Measurements from ENCODE around the gene GGA1. TPM values are rescaled to one million over a fixed set of nuclear protein-coding genes. Genes with fewer than 3 reads are reported as not detected.

The GGA1 gene
- total RNA-seq, 2 donors from 2014 or later, result 17.7 to 29.0 TPM

DNA sequence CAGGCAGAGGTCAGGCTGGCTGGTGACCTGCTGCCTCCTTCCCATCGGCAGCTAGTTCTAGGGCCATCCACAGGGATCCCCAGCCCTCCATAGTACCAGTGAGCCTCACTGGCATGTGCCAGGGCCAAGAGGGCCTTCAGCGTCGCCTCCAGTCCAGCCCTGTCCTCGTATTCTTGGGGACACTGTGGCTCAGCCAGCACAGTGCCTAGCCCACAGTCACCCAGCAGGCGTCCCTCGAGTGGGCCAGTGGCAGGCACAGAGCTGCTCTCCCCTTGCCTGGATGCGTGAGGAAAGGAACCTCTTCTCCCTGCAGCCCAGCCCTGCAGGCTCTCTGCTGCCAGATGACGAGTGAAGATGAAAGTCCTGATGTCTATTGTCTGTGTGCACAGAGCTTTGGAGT lies 20.2 kb downstream of the GGA1 start:
- Histone ChIP-seq H3K27ac (no peak overlapping the region), H3K9me3 (no peaks in the 10 kb centered on the region), H3K36me3 (peaks cover 6% of the 10 kb centered on the region), H3K4me3 (no peak overlapping the region), H3K4me1 (peaks cover 5 to 39% of the 10 kb centered on the region in 2 donors), H3K27me3 (no peaks in the 10 kb centered on the region)
- no peak for DNase-seq (ENCODE audit: low spot score)
- TF ChIP-seq CTCF (IDR thresholded peaks at IDR 0.05), result no peak

- Histone ChIP-seq H3K9me3 (no peaks in the 10 kb centered on the region), H3K4me1 (peaks cover 5 to 47% of the 10 kb centered on the region in 2 donors), H3K27ac (no peak overlapping the region), H3K27me3 (no peaks in the 10 kb centered on the region), H3K4me3 (no peak overlapping the region), H3K36me3 (peaks cover 6% of the 10 kb centered on the region)
- TF ChIP-seq CTCF (IDR thresholded peaks at IDR 0.05), result no peak
- no peak for DNase-seq (ENCODE audit: low spot score)
These were observed 21.3 kb downstream of the GGA1 start for GRCh38 chr22:37629928-37630327.

DNA sequence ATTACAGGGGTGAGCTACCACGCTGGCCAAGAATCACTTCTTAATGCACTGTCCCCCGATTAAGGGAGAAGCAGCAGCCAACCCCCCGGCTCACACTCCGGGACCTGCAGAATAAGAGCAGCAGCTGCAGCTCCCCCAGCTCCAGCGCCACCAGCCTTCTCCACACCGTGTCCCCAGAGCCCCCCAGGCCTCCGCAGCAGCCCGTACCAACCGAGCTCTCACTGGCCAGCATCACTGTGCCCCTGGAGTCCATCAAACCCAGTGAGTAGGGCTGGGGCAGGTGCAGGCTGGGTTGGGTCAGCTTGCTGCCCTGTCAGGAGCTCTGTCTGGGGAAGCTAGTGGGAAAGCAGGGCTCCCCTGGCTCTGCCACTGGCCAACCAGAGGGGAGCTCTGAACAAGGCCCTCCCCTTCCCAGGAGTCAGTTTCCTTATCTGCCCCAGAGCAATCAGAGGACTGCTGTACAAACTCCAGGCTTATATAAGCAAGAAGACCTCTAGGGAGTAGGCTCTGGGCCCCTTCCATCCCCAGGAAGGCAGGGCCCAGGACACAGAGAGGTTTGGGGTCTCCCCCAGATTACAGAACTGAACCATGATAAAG lies 22.3 kb downstream of the GGA1 start:
- DNase-seq (ENCODE audit: low spot score), result no peak
- Histone ChIP-seq H3K4me1 (peaks cover 5 to 45% of the 10 kb centered on the region in 2 donors), H3K27ac (no peak overlapping the region), H3K36me3 (peaks cover 6% of the 10 kb centered on the region), H3K4me3 (no peak overlapping the region), H3K27me3 (no peaks in the 10 kb centered on the region), H3K9me3 (no peaks in the 10 kb centered on the region)
- TF ChIP-seq CTCF (IDR thresholded peaks at IDR 0.05), result no peak

- Histone ChIP-seq H3K4me3 (no peak overlapping the region), H3K4me1 (peaks cover 5 to 38% of the 10 kb centered on the region in 2 donors), H3K27ac (peak overlapping the region in 1 of 2 donors; percentile 84), H3K9me3 (no peaks in the 10 kb centered on the region), H3K36me3 (peaks cover 6% of the 10 kb centered on the region), H3K27me3 (no peaks in the 10 kb centered on the region)
- no peak for DNase-seq (ENCODE audit: low spot score)
- TF ChIP-seq CTCF (IDR thresholded peaks at IDR 0.05), result no peak
These were observed 23.0 kb downstream of the GGA1 start for GRCh38 chr22:37631448-37632173.

- Histone ChIP-seq H3K4me3 (no peak overlapping the region), H3K4me1 (peaks cover 5 to 30% of the 10 kb centered on the region in 2 donors), H3K27ac (peak overlapping the region; percentile 63 to 84), H3K36me3 (peaks cover 6% of the 10 kb centered on the region), H3K9me3 (no peaks in the 10 kb centered on the region), H3K27me3 (no peaks in the 10 kb centered on the region)
- TF ChIP-seq CTCF (IDR thresholded peaks at IDR 0.05), result no peak
- DNase-seq (ENCODE audit: low spot score), result no peak
These were observed 23.8 kb downstream of the GGA1 start for GRCh38 chr22:37632174-37633088.
